HAP-1 (cell line): Measurements from ENCODE around the gene TSPOAP1.
A peak's percentile ranks its signal among the peaks of the same experiment; 100 is the strongest.

Source experiments
- DNase-seq, 2 experiments: peaks; one replicate each; pipeline ENCODE4 v3.0.0-alpha.2; 2016 to 2020; ENCODE audit warnings: low spot score in 2 of 2
- H3K27me3 ChIP-seq: fragments of 250-450 bp; sonication (Bioruptor Pico); 2 replicates; pipeline ENCODE4 v1.5.1; 2020; ENCODE audit warnings: low read depth, mild to moderate bottlenecking, moderate library complexity
- H3K36me3 ChIP-seq: fragments of 250-450 bp; sonication (Bioruptor Pico); replicated peaks from 2 replicates; pipeline ENCODE4 v1.5.1; 2020; ENCODE audit warnings: mild to moderate bottlenecking
- H3K4me1 ChIP-seq: fragments of 250-450 bp; sonication (Bioruptor Pico); 2 replicates; pipeline ENCODE4 v1.5.1; 2020; ENCODE audit warnings: mild to moderate bottlenecking
- H3K4me3 ChIP-seq: fragments of 250-450 bp; sonication (Bioruptor Pico); 2 replicates; pipeline ENCODE4 v1.5.1; 2020; ENCODE audit warnings: mild to moderate bottlenecking, moderate library complexity
- H3K9me3 ChIP-seq: fragments of 250-450 bp; sonication (Bioruptor Pico); 2 replicates; pipeline ENCODE4 v1.5.1; 2020; ENCODE audit warnings: mild to moderate bottlenecking, moderate library complexity
- in situ Hi-C: fragments of 300-500 bp; cut with MboI; formaldehyde crosslinking; loops from 3 replicates; pipeline ENCODE4 v1.14.3; 2020; ENCODE audit warnings: low sequenced_read_pairs, inconsistent platforms, mixed read lengths

The TSPOAP1 gene

GRCh38 chr17:58328195-58329034 is at the start of gene TSPOAP1:
Gene TSPOAP1 (minus strand): TSS chr17:58328795. CDS start chr17:58327920, 875 bp downstream.
- DNase-seq = peak in 1 of 2 experiments; percentile 38
- in situ Hi-C loops = no loop called here
- Histone ChIP-seq H3K4me1 (no peaks in the 10 kb centered on the region), H3K36me3 (no peaks in the 10 kb centered on the region), H3K4me3 (no peak within 1 kb of the TSS), H3K27me3 (peaks cover 22% of the 10 kb centered on the region), H3K9me3 (no peaks in the 10 kb centered on the region)

GRCh38 chr17:58377661-58378060 is 49.1 kb upstream of the TSPOAP1 start:
- no peak overlapping the region for H3K4me3 ChIP-seq
- H3K4me1 ChIP-seq = no peaks in the 10 kb centered on the region
- no peak for DNase-seq
- no peaks in the 10 kb centered on the region; the same call in none of the 2 replicates for H3K27me3 ChIP-seq
- in situ Hi-C loops = no loop called here
- no peaks in the 10 kb centered on the region for H3K9me3 ChIP-seq
- no peaks in the 10 kb centered on the region for H3K36me3 ChIP-seq

GRCh38 chr17:58377093-58377601 is 48.6 kb upstream of the TSPOAP1 start:
- H3K9me3 ChIP-seq = no peaks in the 10 kb centered on the region
- no peaks in the 10 kb centered on the region for H3K4me1 ChIP-seq
- no peak for DNase-seq
- in situ Hi-C loops = no loop called here
- H3K4me3 ChIP-seq = no peak overlapping the region
- no peaks in the 10 kb centered on the region; the same call in 1 of the 2 replicates for H3K27me3 ChIP-seq
- H3K36me3 ChIP-seq = no peaks in the 10 kb centered on the region

DNA sequence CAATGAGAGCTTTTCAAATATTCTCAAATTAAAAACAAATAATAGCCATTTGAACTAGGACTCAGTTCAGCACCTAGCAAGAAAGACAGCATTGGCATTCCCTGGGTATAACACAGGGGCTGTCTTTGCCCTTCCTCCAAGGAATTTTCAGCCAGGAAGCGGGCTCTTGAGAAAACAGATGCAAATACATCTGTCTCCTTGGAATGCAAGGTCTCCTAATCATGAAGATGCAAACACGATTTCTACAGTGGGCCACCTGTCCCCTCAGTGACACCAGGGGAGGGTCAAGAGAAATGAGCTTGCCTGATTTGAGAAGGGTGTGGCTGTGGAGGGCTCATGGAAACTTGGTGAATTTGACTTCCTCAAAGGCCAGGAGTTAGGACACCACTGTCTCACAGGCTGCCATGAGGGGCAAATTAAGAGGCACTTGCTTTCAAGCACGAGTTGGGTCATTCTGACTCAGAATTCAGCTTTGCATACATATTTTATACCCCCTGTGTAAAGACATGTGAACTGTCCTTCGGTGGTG is 47.9 kb upstream of the TSPOAP1 start:
- Histone ChIP-seq H3K4me1 (no peaks in the 10 kb centered on the region), H3K27me3 (no peaks in the 10 kb centered on the region; the same call in 1 of the 2 replicates), H3K9me3 (no peaks in the 10 kb centered on the region), H3K36me3 (no peaks in the 10 kb centered on the region), H3K4me3 (no peak overlapping the region)
- DNase-seq = no peak
- in situ Hi-C loops = no loop called here

- no peaks in the 10 kb centered on the region; the same call in 1 of the 2 replicates for H3K27me3 ChIP-seq
- no peaks in the 10 kb centered on the region for H3K9me3 ChIP-seq
- no peaks in the 10 kb centered on the region for H3K4me1 ChIP-seq
- no peak overlapping the region for H3K4me3 ChIP-seq
- no peak for DNase-seq
- in situ Hi-C loops = no loop called here
- no peaks in the 10 kb centered on the region for H3K36me3 ChIP-seq
These were observed 47.2 kb upstream of the TSPOAP1 start for GRCh38 chr17:58375811-58376210.

- H3K9me3 ChIP-seq = no peaks in the 10 kb centered on the region
- H3K36me3 ChIP-seq = no peaks in the 10 kb centered on the region
- DNase-seq = no peak
- no peaks in the 10 kb centered on the region for H3K4me1 ChIP-seq
- H3K4me3 ChIP-seq = no peak overlapping the region
- H3K27me3 ChIP-seq = no peaks in the 10 kb centered on the region; the same call in 1 of the 2 replicates
- in situ Hi-C loops = no loop called here
These were observed 46.7 kb upstream of the TSPOAP1 start for GRCh38 chr17:58375256-58375655.

- H3K36me3 ChIP-seq = no peaks in the 10 kb centered on the region
- no peak overlapping the region for H3K4me3 ChIP-seq
- no peak for DNase-seq
- no peaks in the 10 kb centered on the region for H3K9me3 ChIP-seq
- H3K4me1 ChIP-seq = no peaks in the 10 kb centered on the region
- H3K27me3 ChIP-seq = no peaks in the 10 kb centered on the region; the same call in 1 of the 2 replicates
- in situ Hi-C loops = no loop called here
These were observed 45.3 kb upstream of the TSPOAP1 start for GRCh38 chr17:58373923-58374322.

GRCh38 chr17:58373003-58373402 is 44.4 kb upstream of the TSPOAP1 start:
- Histone ChIP-seq H3K27me3 (no peaks in the 10 kb centered on the region), H3K36me3 (no peaks in the 10 kb centered on the region), H3K4me1 (no peaks in the 10 kb centered on the region), H3K9me3 (no peaks in the 10 kb centered on the region), H3K4me3 (no peak overlapping the region)
- no peak for DNase-seq
- in situ Hi-C loops = no loop called here

DNA sequence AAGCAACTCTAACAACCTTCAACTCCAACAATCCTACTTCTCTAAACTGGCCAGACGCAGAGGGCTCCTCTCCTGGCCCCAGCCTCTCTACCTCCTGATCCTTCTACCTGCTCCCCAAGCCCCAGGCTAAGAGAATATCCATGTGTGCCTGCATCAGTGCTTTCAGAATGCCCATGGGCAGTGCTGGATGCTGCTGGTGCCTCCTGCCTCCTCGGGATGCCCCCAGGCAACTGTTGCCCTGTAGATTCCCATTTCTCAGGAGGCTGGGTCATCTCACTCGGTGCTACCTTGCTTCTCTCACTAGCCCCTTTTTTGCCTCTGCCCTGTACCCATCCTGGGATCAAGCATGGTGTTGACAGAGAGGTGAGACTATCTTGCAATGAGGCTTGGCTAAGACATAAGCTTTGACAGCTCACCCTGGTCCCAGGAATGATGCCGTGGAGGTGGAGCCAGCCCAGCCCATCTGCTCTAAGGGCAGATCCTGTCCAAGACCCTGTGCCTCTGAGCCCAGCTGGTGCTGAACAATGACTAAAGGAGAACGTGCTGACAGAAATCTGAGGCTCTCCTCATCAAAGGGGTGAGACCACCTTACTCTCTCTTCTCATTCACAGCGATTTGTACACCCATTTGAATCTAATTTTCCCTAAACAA is 42.8 kb upstream of the TSPOAP1 start:
- no peak overlapping the region for H3K4me3 ChIP-seq

GRCh38 chr17:58370716-58371115 is 42.1 kb upstream of the TSPOAP1 start:
- H3K9me3 ChIP-seq = no peaks in the 10 kb centered on the region
- H3K36me3 ChIP-seq = no peaks in the 10 kb centered on the region
- in situ Hi-C loops = no loop called here
- no peak overlapping the region for H3K4me3 ChIP-seq
- DNase-seq = no peak
- no peaks in the 10 kb centered on the region for H3K4me1 ChIP-seq
- H3K27me3 ChIP-seq = no peaks in the 10 kb centered on the region

More for the DNA sequence above, 42.8 kb upstream of the TSPOAP1 start:
- Histone ChIP-seq H3K9me3 (no peaks in the 10 kb centered on the region), H3K36me3 (no peaks in the 10 kb centered on the region), H3K27me3 (no peaks in the 10 kb centered on the region), H3K4me1 (no peaks in the 10 kb centered on the region)
- in situ Hi-C loops = no loop called here
- DNase-seq = no peak

DNA sequence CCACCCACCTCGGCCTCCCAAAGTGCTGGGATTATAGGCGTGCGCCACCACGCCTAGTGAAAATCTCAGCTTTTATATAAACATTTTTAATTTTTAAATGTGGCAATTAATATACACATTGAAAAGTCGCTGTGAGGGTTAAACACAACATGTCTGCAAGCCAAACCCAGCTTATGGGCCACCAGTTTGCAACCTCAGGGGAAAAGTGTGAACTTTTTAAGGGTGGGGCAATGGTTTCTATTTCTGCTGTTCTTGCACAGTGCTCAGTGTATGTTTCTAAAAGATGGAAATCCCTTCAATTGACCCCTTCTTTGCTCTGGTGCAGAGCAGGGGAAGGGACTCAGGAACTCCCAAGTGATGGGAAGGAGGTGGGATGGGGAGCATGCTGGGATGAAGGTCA is 41.7 kb upstream of the TSPOAP1 start:
- in situ Hi-C loops = no loop called here
- H3K4me3 ChIP-seq = no peak overlapping the region
- no peaks in the 10 kb centered on the region for H3K9me3 ChIP-seq
- H3K36me3 ChIP-seq = no peaks in the 10 kb centered on the region
- no peaks in the 10 kb centered on the region for H3K27me3 ChIP-seq
- no peak for DNase-seq
- H3K4me1 ChIP-seq = no peaks in the 10 kb centered on the region

DNA sequence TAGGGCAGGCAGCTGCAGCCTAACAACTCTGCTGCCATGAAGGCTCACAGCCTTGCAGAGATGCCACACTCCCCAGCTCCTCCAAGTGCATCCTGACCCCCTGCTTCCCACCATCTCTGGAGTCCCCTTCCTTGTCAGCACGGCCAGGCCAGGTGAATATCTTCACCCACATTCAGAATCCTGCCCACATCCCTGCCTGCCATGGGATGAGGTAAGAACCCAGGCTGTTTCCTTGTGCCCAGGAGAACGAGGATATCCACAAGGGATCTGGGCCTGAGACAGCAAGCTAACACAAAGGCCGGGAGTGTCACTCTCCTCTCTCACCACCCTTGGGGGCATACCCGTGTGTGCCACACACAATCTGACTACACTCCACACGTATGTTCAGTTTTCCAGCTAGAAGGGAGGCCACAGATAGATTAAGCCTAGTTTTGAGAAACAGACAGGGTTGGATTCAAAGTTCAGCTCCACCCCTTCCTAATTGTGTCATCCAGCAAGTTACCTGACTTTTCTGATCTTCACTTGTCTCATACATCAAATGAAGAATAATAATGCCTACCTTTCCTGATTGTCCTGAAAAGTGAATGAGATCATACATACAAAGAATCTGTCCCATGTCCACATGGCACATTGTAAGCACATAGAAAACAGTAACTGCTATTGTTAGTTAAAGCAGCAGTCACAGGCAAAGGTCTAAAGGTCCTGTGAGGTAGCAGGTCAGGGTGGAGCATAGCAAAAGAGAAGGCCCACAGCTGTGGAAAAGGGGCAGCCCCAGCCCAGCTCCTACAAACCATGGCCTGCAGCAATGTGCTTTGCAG is 40.8 kb upstream of the TSPOAP1 start:
- Histone ChIP-seq H3K36me3 (no peaks in the 10 kb centered on the region), H3K4me3 (no peak overlapping the region), H3K9me3 (no peaks in the 10 kb centered on the region), H3K27me3 (no peaks in the 10 kb centered on the region), H3K4me1 (no peaks in the 10 kb centered on the region)
- in situ Hi-C loops = no loop called here
- DNase-seq = no peak

DNA sequence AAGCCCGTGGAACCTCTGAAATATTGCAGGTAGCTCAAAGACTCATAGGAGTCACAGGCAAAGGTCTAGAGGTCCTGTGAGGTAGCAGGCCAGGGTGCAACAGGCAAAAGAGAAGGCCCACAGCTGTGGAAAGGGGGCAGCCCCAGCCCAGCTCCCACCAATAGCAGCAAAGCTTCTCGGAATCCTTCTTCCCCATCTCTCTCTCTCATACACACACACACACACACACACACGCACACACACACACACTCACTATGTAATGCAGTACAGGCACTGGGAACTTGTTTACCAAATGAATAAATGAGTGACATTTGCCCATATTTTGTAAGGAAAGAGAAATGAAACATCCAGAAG is 40.2 kb upstream of the TSPOAP1 start:
- H3K36me3 ChIP-seq = no peaks in the 10 kb centered on the region
- no peak for DNase-seq
- H3K4me3 ChIP-seq = no peak overlapping the region
- in situ Hi-C loops = no loop called here
- H3K4me1 ChIP-seq = no peaks in the 10 kb centered on the region
- no peaks in the 10 kb centered on the region for H3K9me3 ChIP-seq
- no peaks in the 10 kb centered on the region for H3K27me3 ChIP-seq
